Fibroblast of lung (primary cell): ENCODE data around the gene PHF21A. TPM values are rescaled to one million over a fixed set of nuclear protein-coding genes. Genes with fewer than 3 reads are reported as not detected.

Source experiments
- DNase-seq, 2 donors: peaks; one replicate each; pipeline versions ENCODE4 v3.0.0 to v3.0.0-alpha.2; 2010; ENCODE audit warnings: low read depth in 2 of 2
- H2AFZ ChIP-seq: 2 replicates; pipeline ENCODE4 v1.5.1; 2012; ENCODE audit warnings: low read length, control low read depth, inconsistent platforms
- H3K27ac ChIP-seq: 2 replicates; pipeline ENCODE4 v1.5.1; 2011; ENCODE audit warnings: low read length, control low read depth; ENCODE audit not compliant: insufficient read depth
- H3K27me3 ChIP-seq: 2 replicates; pipeline ENCODE4 v1.5.1; 2011; ENCODE audit warnings: mild to moderate bottlenecking, low read length; ENCODE audit not compliant: control insufficient read depth, insufficient read depth
- H3K36me3 ChIP-seq: 2 replicates; pipeline ENCODE4 v1.5.1; 2011; ENCODE audit warnings: low read length; ENCODE audit not compliant: control insufficient read depth, insufficient read depth
- H3K4me1 ChIP-seq: 2 replicates; pipeline ENCODE4 v1.5.1; 2011; ENCODE audit warnings: low read length; ENCODE audit not compliant: control insufficient read depth, insufficient read depth; ENCODE audit errors: extremely low read depth
- H3K4me2 ChIP-seq: 2 replicates; pipeline ENCODE4 v1.5.1; 2011; ENCODE audit warnings: low read length, control low read depth; ENCODE audit not compliant: insufficient read depth; ENCODE audit errors: extremely low read depth
- H3K4me3 ChIP-seq, 4 experiments: fragments of 200-600 bp in 1 of 4; sonication (generic) in 1 of 4; replicated peaks in 1 of 4; 2 replicates each; pipeline ENCODE4 v1.5.1; 2011 to 2016; ENCODE audit warnings: low read length in 4 of 4, low read depth in 3 of 4, mild to moderate bottlenecking in 3 of 4, control low read depth in 2 of 4, inconsistent platforms in 1 of 4, mixed read lengths in 1 of 4; ENCODE audit not compliant: insufficient read depth in 1 of 4; ENCODE audit errors: control extremely low read depth in 1 of 4
- H3K79me2 ChIP-seq: 2 replicates; pipeline ENCODE4 v1.5.1; 2012; ENCODE audit warnings: mild to moderate bottlenecking, low read length, inconsistent platforms; ENCODE audit not compliant: control insufficient read depth, insufficient read depth
- H3K9ac ChIP-seq: 2 replicates; pipeline ENCODE4 v1.5.1; 2011; ENCODE audit warnings: mild to moderate bottlenecking, low read length, control low read depth; ENCODE audit not compliant: insufficient read depth
- H3K9me3 ChIP-seq: 2 replicates; pipeline ENCODE4 v1.5.1; 2012; ENCODE audit warnings: low read depth, low read length; ENCODE audit not compliant: control insufficient read depth, insufficient read depth
- H4K20me1 ChIP-seq: 2 replicates; pipeline ENCODE4 v1.5.1; 2011; ENCODE audit warnings: low read length; ENCODE audit not compliant: control insufficient read depth, insufficient read depth; ENCODE audit errors: extremely low read depth
- CTCF ChIP-seq, 2 donors: IDR thresholded peaks in 1 of 2; conservative IDR thresholded peaks in 1 of 2; 1 replicate in 1 of 2; 2 replicates in 1 of 2; pipeline ENCODE4 v1.5.1; 2011 to 2012; ENCODE audit warnings: low read length in 2 of 2, control low read depth in 1 of 2, inconsistent platforms in 1 of 2, low read depth in 1 of 2, mild to moderate bottlenecking in 1 of 2
- EZH2 ChIP-seq: IDR thresholded peaks from 2 replicates; pipeline ENCODE4 v1.5.1; 2012; ENCODE audit warnings: low read length, control low read depth, mild to moderate bottlenecking; ENCODE audit errors: missing control alignments
- polyA plus RNA-seq, 2 donors: library from polyadenylated mRNA; depleted of rRNA in 1 of 2; stranded (reverse) in 1 of 2; unstranded in 1 of 2; fragments of >200 nt; gene quantifications; 2 replicates each; pipeline ENCODE4 v1.2.1, GENCODE V29; 2011 to 2012; ENCODE audit warnings: missing spikeins in 1 of 2
- total RNA-seq: library from RNA; depleted of rRNA; stranded (reverse); fragments of >200 nt; gene quantifications from 2 replicates; pipeline ENCODE4 v1.2.1, GENCODE V29; 2014

PHF21A gene
- total and polyA plus RNA-seq, 2 donors (not counting 1 experiment from before 2014, with no cell fraction given): 18.5 to 21.0 TPM

- Histone ChIP-seq H3K9me3 (no peaks in the 10 kb centered on the region), H3K36me3 (peaks cover 2% of the 10 kb centered on the region), H3K9ac (no peak overlapping the region), H4K20me1 (no peaks in the 10 kb centered on the region), H3K27me3 (peaks cover 15% of the 10 kb centered on the region), H3K79me2 (no peaks in the 10 kb centered on the region), H3K4me3 (no peak overlapping the region), H2AFZ (no peak overlapping the region), H3K4me2 (no peak overlapping the region), H3K4me1 (no peaks in the 10 kb centered on the region), H3K27ac (no peak overlapping the region)
- no peak for TF ChIP-seq EZH2
- no peak for TF ChIP-seq CTCF (conservative IDR thresholded peaks at IDR 0.05 in 1 of 2, IDR thresholded peaks at IDR 0.05 in 1 of 2; ENCODE audit: low read depth in 1 of 2, low read length in 2 of 2)
- no peak for DNase-seq
These were observed 193.4 kb downstream of the PHF21A start for GRCh38 chr11:45927684-45928413.

GRCh38 chr11:45927332-45927683, 193.9 kb downstream of the PHF21A start:
- H3K4me3 ChIP-seq: no peak overlapping the region
- H3K4me2 ChIP-seq: no peak overlapping the region
- H4K20me1 ChIP-seq: no peaks in the 10 kb centered on the region
- DNase-seq: no peak
- peaks cover 19% of the 10 kb centered on the region for H3K27me3 ChIP-seq
- H3K79me2 ChIP-seq: no peaks in the 10 kb centered on the region
- no peak overlapping the region for H3K27ac ChIP-seq
- H3K4me1 ChIP-seq: no peaks in the 10 kb centered on the region
- no peak overlapping the region for H2AFZ ChIP-seq
- no peak overlapping the region for H3K9ac ChIP-seq
- H3K36me3 ChIP-seq: peaks cover 2% of the 10 kb centered on the region
- H3K9me3 ChIP-seq: no peaks in the 10 kb centered on the region
- TF ChIP-seq CTCF (conservative IDR thresholded peaks at IDR 0.05 in 1 of 2, IDR thresholded peaks at IDR 0.05 in 1 of 2; ENCODE audit: low read depth in 1 of 2, low read length in 2 of 2) (no peak), EZH2 (no peak)

GRCh38 chr11:45926536-45927331, 194.5 kb downstream of the PHF21A start:
- Histone ChIP-seq H3K4me1 (no peaks in the 10 kb centered on the region), H4K20me1 (no peaks in the 10 kb centered on the region), H3K4me2 (no peak overlapping the region), H2AFZ (no peak overlapping the region), H3K27ac (no peak overlapping the region), H3K79me2 (no peaks in the 10 kb centered on the region), H3K9me3 (no peaks in the 10 kb centered on the region), H3K36me3 (peaks cover 2% of the 10 kb centered on the region), H3K27me3 (peaks cover 22% of the 10 kb centered on the region), H3K4me3 (no peak overlapping the region), H3K9ac (no peak overlapping the region)
- no peak for DNase-seq
- TF ChIP-seq CTCF (conservative IDR thresholded peaks at IDR 0.05 in 1 of 2, IDR thresholded peaks at IDR 0.05 in 1 of 2; ENCODE audit: low read depth in 1 of 2, low read length in 2 of 2): no peak
- no peak for TF ChIP-seq EZH2
